Activated B cell treated with CpG ODN at 0.5 μM for 24 hours (primary cell): ENCODE results near the gene TMEM217. TPM values are rescaled to one million over a fixed set of nuclear protein-coding genes. Genes with fewer than 3 reads are reported as not detected.

Experiments used
- ATAC-seq: fragments of 200-7000 bp; cut with Tn5 transposase; one replicate; pipeline ENCODE4 v1.10.0; 2021; ENCODE audit warnings: low read depth, mild to moderate bottlenecking, moderate library complexity
- CTCF ChIA-PET: fragments of 350-600 bp; sonication (Branson Sonifier 250); formaldehyde crosslinking; loops from one replicate; lab custom pipeline; 2021; ENCODE audit warnings: antibody characterized with exemption; lab: Charles Lee
- POLR2A ChIA-PET: fragments of 350-600 bp; sonication (Branson Sonifier 250); formaldehyde crosslinking; loops from one replicate; lab custom pipeline; 2021; ENCODE audit warnings: antibody characterized with exemption; lab: Charles Lee
- DNase-seq: peaks from one replicate; pipeline ENCODE4 v3.0.0; 2022
- H3K27ac Mint-ChIP-seq: one replicate; pipeline ENCODE4 v1.8.0; 2020; ENCODE audit warnings: mixed read lengths
- H3K27me3 Mint-ChIP-seq: one replicate; pipeline ENCODE4 v1.8.0; 2021; ENCODE audit warnings: mixed read lengths
- H3K36me3 Mint-ChIP-seq: one replicate; pipeline ENCODE4 v1.8.0; 2021; ENCODE audit warnings: low read depth, mixed read lengths
- H3K4me1 Mint-ChIP-seq: one replicate; pipeline ENCODE4 v1.8.0; 2021; ENCODE audit warnings: mixed read lengths
- H3K4me3 Mint-ChIP-seq: one replicate; pipeline ENCODE4 v1.8.0; 2020; ENCODE audit warnings: mild to moderate bottlenecking, mixed read lengths
- H3K9me3 Mint-ChIP-seq: one replicate; pipeline ENCODE4 v1.8.0; 2020; ENCODE audit warnings: mixed read lengths
- intact Hi-C: fragments of 100-400 bp; cut with micrococcal nuclease; formaldehyde crosslinking; loops from one replicate; pipeline ENCODE4 v1.15.1; 2024
- total RNA-seq: library from RNA; stranded (reverse); gene quantifications from 2 replicates; pipeline ENCODE4 v1.2.3, GENCODE V29; 2022
- TF ChIP-seq, protein P1 (sequence below): fragments of 200-600 bp; IDR thresholded peaks from one replicate; pipeline ENCODE4 v1.8.0; 2022; ENCODE audit warnings: antibody characterized with exemption, mild to moderate bottlenecking

Gene TMEM217
- total RNA-seq, 1 donor from 2014 or later = 1.0 TPM

DNA sequence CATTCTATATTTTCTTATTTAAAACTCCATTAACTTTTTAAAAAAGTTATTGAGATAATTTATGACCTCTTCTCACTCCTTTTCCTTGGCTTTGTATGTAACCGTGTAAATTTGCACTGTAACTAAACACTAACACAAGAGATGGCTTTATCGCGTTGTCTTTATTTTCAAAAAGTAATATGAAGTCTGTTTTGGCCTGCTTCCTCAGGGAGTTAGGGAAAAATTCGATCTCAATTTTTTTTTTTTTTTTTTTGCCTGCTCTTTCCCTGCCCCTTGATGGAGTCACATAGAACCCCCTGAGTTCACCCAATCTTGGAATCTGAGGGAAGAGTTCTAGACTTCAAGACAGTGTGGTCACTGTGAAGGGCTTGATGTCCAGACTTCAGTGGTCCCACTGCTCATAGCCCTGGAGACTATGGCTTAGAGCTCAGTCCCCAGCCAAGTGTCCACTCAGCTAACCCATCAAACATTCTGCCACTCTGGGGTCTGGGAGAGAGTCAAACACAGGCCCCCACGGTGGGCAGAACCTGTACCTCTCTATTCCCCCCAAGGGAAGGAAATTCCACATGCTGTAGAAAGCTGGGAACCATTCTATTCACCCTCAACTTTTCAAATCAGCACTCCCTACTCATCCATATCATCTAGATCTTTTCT is 16.0 kb downstream of the TMEM217 start:
- Mint-ChIP-seq H3K36me3 (no peaks in the 10 kb centered on the region), H3K4me1 (peaks cover 11% of the 10 kb centered on the region)
- intact Hi-C loops = no loop called here

DNA sequence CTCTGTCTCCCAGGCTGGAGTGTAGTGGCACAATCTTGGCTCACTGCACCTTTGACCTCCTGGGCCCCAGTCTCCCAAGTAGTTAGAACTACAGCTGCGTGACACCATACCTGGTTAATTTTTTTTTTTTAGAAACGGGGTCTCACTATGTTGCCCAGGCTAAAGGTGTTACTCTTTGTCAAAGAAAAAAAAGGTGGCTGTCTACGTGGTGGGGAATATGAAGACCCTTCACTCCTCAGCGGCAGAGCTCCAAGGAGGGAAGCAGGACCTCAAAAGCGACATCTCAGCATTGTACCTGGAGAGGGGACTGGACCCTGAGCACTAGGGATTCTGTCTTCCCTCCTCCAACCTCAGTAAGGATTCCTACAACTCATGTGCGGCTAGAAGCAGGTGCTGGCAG is 16.8 kb downstream of the TMEM217 start:
- CTCF ChIA-PET = no interaction called here
- POLR2A ChIA-PET = interaction anchor here (0.6 to 0.7 kb wide), 2 partner anchors 39 to 633 kb away, joined by 4 to 8 read pairs; no protein-coding TSS in a partner anchor

More for the DNA sequence above, 16.0 kb downstream of the TMEM217 start:
- ChIA-PET POLR2A (interaction anchor here (0.7 kb wide), 1 partner anchor 38 kb away, joined by 8 read pairs; no protein-coding TSS in a partner anchor), CTCF (no interaction called here)
- DNase-seq (no peak), ATAC-seq (no peak)
- peaks cover 2% of the 10 kb centered on the region for H3K27me3 Mint-ChIP-seq
- no peak overlapping the region for H3K4me3 Mint-ChIP-seq
- no peak overlapping the region for H3K27ac Mint-ChIP-seq
- H3K9me3 Mint-ChIP-seq = no peaks in the 10 kb centered on the region
- TF ChIP-seq, protein P1, sequence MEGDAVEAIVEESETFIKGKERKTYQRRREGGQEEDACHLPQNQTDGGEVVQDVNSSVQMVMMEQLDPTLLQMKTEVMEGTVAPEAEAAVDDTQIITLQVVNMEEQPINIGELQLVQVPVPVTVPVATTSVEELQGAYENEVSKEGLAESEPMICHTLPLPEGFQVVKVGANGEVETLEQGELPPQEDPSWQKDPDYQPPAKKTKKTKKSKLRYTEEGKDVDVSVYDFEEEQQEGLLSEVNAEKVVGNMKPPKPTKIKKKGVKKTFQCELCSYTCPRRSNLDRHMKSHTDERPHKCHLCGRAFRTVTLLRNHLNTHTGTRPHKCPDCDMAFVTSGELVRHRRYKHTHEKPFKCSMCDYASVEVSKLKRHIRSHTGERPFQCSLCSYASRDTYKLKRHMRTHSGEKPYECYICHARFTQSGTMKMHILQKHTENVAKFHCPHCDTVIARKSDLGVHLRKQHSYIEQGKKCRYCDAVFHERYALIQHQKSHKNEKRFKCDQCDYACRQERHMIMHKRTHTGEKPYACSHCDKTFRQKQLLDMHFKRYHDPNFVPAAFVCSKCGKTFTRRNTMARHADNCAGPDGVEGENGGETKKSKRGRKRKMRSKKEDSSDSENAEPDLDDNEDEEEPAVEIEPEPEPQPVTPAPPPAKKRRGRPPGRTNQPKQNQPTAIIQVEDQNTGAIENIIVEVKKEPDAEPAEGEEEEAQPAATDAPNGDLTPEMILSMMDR = no peak

DNA sequence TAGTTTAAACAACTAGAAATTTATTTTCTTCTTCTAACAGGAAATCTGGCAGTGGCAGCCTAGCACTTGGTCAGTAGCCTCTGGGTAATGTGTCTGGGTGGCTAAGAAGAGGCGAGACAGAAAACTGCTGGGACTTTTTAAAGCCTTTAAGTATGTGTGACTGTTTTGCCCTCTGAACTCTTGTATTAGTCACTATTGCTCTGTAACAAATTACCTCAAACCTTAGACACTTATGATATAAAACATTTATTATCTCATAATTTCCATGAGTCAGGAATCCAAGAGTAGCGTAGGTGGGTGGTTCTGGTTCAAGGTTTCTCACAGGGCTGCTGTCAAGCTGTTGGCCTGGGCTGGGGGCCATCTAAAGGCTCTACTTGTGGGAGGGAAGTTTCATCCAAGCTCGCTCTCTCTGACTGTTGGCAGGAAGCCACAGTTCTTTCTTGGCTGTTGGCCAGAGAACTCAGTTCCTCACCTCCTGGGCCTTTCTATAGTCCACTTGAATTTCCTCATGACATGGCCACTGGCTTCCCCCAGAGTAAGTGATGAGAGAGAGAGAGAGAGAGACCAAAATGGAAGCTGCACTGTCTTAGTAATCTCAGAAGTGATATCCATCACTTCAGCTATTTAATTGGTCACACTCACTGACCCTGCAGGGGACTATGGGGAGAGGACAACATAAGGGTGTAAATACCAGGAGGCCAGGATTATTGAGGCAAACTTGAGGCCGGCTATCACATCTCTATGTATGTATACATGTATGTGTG is 17.8 kb downstream of the TMEM217 start:
- no peaks in the 10 kb centered on the region for H3K9me3 Mint-ChIP-seq
- CTCF ChIA-PET = no interaction called here
- peaks cover 11% of the 10 kb centered on the region for H3K4me1 Mint-ChIP-seq
- H3K4me3 Mint-ChIP-seq = no peak overlapping the region
- peaks cover 2% of the 10 kb centered on the region for H3K27me3 Mint-ChIP-seq
- intact Hi-C loops = no loop called here
- DNase-seq = no peak
- peak; percentile 60 for ATAC-seq
- TF ChIP-seq, protein P1 = no peak
- H3K27ac Mint-ChIP-seq = peak overlapping the region; percentile 15
- H3K36me3 Mint-ChIP-seq = no peaks in the 10 kb centered on the region
- POLR2A ChIA-PET = interaction anchor here (0.6 kb wide), 1 partner anchor 619 kb away, joined by 3 read pairs; no protein-coding TSS in a partner anchor

More for the DNA sequence above, 16.8 kb downstream of the TMEM217 start:
- DNase-seq (no peak), ATAC-seq (no peak)
- Mint-ChIP-seq H3K4me1 (peaks cover 11% of the 10 kb centered on the region), H3K9me3 (no peaks in the 10 kb centered on the region), H3K36me3 (no peaks in the 10 kb centered on the region), H3K4me3 (no peak overlapping the region), H3K27ac (no peak overlapping the region), H3K27me3 (peaks cover 2% of the 10 kb centered on the region)
- intact Hi-C loops = no loop called here
- TF ChIP-seq, protein P1 = no peak

DNA sequence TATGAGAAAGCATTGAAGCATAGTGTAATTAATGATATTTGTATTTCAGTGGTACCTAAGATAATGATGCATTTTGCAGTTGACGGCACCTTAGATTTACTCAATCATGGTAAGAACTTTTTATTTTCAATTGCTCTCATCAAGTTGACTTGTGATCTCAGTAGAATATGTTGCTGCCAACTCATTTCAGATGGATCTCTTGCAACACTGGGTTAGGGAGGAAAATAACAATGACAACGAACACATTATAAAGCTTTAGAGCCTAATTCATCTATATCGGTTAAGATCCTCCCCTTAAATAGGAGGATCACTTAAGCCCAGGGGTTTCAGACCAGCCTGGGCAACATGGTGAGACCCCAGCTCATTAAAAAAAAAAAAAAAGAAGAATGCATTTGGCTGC is 18.4 kb downstream of the TMEM217 start:
- DNase-seq = no peak
- Mint-ChIP-seq H3K4me3 (no peak overlapping the region), H3K4me1 (peaks cover 11% of the 10 kb centered on the region), H3K27me3 (no peaks in the 10 kb centered on the region), H3K9me3 (no peaks in the 10 kb centered on the region), H3K36me3 (no peaks in the 10 kb centered on the region), H3K27ac (no peak overlapping the region)
- CTCF ChIA-PET = no interaction called here
- TF ChIP-seq, protein P1 = no peak
- POLR2A ChIA-PET = interaction anchor here (0.6 kb wide), 1 partner anchor 620 kb away, joined by 3 read pairs; no protein-coding TSS in a partner anchor
- intact Hi-C loops = no loop called here
- no peak for ATAC-seq

DNA sequence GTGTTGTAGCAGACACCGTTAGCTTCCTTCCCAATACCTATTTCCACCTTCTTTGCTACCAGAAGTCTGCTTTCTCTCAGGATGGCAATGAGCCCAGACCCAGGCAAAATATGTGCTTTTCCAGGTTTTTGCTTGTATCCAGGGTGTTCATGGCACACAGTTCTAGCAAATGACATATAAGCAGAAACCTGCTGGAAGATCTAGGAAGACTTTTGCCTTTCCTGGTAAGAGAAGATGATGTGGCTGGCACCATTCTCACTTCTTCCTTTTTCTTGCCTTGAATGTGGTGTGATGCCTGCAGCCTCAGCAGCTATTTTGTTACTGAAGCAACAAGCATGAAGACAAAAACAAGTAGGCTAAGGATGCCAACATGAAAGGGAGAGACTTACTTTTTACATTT is 19.6 kb downstream of the TMEM217 start:
- H3K27ac Mint-ChIP-seq = no peak overlapping the region
- no peak for ATAC-seq
- intact Hi-C loops = no loop called here
- CTCF ChIA-PET = no interaction called here
- DNase-seq = no peak
- H3K4me3 Mint-ChIP-seq = no peak overlapping the region
- H3K4me1 Mint-ChIP-seq = peaks cover 11% of the 10 kb centered on the region
- TF ChIP-seq, protein P1 = no peak
- no peaks in the 10 kb centered on the region for H3K36me3 Mint-ChIP-seq
- POLR2A ChIA-PET = no interaction called here
- H3K9me3 Mint-ChIP-seq = no peaks in the 10 kb centered on the region
- H3K27me3 Mint-ChIP-seq = no peaks in the 10 kb centered on the region
